GM10248 (cell line): ENCODE data around the gene EPYC.

Source experiments
- CTCF ChIA-PET: fragments of 300-600 bp; sonication (Branson Sonifier 250); formaldehyde crosslinking; extraction: SDS; loops from one replicate; lab custom pipeline; 2021; ENCODE audit warnings: antibody characterized with exemption; lab: Yijun Ruan, JAX
- POLR2A ChIA-PET: fragments of 350-650 bp; sonication (Branson Sonifier 250); formaldehyde crosslinking; extraction: SDS; loops from one replicate; lab custom pipeline; 2020; ENCODE audit warnings: antibody characterized with exemption; lab: Yijun Ruan, JAX
- DNase-seq: peaks from one replicate; pipeline ENCODE4 v3.0.0; 2012; ENCODE audit errors: extremely low spot score
- TF ChIP-seq, protein P1 (sequence below): IDR thresholded peaks from 2 replicates; pipeline ENCODE4 v1.5.1; 2012; ENCODE audit warnings: mild to moderate bottlenecking, low read depth; ENCODE audit errors: extremely low read depth, missing control alignments, control extremely low read depth

The EPYC gene

DNA sequence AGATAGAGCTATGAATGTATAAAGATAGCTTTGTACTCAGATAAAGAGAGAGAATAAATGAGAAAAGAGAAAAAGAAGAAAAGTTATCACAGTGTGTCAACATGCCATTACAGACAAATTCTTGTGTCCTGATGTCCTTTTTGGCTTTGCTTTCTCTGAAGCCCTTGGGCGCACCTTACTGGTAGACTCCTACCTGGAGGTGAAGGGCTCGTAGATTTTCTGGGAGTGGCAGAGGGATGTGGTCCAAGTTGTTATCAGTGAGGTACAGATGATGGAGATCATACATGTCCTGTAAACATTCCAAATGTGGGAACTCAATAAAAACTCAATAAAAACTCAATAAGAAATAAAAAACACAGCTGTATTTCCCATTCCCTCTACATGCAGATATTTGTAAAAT is 34.9 kb downstream of the EPYC start:
- DNase-seq = no peak
- ChIA-PET POLR2A (no interaction called here), CTCF (interaction anchor here (1.1 to 2.7 kb wide), 4 partner anchors 18 to 141 kb away, joined by 3 to 7 read pairs (median 6); partner anchors contain the start of gene LUM)
- TF ChIP-seq, protein P1, sequence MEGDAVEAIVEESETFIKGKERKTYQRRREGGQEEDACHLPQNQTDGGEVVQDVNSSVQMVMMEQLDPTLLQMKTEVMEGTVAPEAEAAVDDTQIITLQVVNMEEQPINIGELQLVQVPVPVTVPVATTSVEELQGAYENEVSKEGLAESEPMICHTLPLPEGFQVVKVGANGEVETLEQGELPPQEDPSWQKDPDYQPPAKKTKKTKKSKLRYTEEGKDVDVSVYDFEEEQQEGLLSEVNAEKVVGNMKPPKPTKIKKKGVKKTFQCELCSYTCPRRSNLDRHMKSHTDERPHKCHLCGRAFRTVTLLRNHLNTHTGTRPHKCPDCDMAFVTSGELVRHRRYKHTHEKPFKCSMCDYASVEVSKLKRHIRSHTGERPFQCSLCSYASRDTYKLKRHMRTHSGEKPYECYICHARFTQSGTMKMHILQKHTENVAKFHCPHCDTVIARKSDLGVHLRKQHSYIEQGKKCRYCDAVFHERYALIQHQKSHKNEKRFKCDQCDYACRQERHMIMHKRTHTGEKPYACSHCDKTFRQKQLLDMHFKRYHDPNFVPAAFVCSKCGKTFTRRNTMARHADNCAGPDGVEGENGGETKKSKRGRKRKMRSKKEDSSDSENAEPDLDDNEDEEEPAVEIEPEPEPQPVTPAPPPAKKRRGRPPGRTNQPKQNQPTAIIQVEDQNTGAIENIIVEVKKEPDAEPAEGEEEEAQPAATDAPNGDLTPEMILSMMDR = no peak

DNA sequence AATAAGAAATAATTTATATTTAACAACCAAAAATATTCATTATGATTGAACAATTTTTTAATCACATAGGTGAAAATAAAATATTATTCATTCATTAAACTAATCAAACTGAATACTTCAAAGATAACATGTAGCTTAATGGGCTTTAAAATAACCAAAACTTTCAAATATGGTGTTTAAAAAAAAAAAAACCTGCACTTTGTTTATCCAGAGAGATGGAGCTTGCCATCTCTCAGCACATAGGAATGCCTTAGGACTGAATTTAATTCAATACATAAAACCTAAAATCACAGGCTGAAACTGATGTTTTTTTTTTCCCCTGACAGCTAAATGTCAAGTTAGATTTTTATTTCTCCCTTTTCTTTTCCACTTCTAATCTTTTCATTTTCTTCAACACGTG is 35.4 kb downstream of the EPYC start:
- TF ChIP-seq, protein P1 = no peak
- CTCF ChIA-PET = interaction anchor here (1.1 to 2.7 kb wide), 4 partner anchors 18 to 142 kb away, joined by 3 to 7 read pairs (median 6); partner anchors contain the start of gene LUM
- POLR2A ChIA-PET = no interaction called here
- DNase-seq = no peak

DNA sequence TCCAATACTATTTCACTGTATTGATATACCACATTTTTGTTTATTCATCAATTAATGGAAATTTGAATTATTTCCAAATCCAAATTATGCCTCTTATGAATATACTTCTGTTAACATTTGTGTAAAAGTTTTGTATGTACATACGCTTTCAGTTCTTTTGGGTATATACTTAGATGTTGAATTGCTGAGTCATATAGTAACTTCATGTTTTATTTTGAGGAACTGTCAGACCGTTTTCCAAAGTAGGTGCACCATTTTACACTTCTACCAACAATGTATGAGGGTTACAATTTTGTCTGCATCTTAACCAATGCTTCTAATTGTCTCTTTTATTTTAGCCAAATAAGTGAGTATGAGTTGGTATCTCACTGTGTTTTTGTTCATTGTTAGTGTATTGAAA is 39.6 kb downstream of the EPYC start:
- DNase-seq = no peak
- TF ChIP-seq, protein P1 = no peak
- ChIA-PET CTCF (no interaction called here), POLR2A (no interaction called here)

DNA sequence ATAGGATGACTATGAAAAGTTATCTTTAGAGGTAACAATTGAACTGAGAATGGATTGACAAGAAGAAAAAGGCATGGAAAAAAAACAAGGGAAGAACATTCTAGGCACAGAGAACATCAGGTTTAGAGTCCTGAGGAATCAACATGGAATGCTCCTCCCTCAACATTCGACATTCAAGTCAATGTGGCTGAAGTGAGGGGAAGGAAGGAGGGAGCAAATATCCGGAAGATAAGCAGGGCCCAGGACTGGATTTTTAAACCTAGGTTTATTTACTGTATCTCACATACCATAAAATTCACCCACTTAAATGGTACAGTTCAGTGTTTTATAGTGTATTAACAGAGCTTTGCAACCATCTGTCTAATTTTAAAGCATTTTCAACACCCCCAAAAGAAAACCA is 40.2 kb downstream of the EPYC start:
- TF ChIP-seq, protein P1 = no peak
- POLR2A ChIA-PET = no interaction called here
- CTCF ChIA-PET = no interaction called here
- no peak for DNase-seq

- TF ChIP-seq, protein P1 = no peak
- POLR2A ChIA-PET = no interaction called here
- CTCF ChIA-PET = no interaction called here
- no peak for DNase-seq
These were observed 40.8 kb downstream of the EPYC start for GRCh38 chr12:90963946-90964345.

DNA sequence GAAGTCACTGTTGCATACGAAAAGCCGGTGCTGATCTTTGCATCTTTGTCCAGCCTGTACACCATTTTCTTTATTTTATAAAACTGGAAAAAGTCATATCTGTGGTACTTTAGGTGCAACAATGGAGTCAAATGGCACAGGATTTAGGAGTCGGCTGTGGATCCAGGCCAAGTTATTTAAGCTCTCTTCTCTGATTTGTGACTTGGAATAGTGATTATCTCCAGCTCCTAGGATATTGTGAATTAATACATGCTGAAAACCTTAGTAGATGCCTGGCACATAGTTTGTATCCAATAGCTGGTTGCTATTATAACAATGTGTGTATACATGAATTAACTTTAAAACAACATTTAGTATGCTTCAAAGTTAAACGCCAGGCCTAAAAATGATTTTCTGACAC is 43.6 kb downstream of the EPYC start:
- ChIA-PET POLR2A (no interaction called here), CTCF (interaction anchor here (0.7 to 0.9 kb wide), 2 partner anchors 15 to 19 kb away, joined by 3 read pairs; no protein-coding TSS in a partner anchor)

More for the DNA sequence above, 43.6 kb downstream of the EPYC start:
- TF ChIP-seq, protein P1 = no peak
- no peak for DNase-seq
